Neural cell (in vitro differentiated cells): ENCODE measurements around the gene ADAMTS17.

Experiments used
- TAF1 ChIP-seq: IDR thresholded peaks from 2 replicates; pipeline ENCODE4 v1.6.1; 2012; ENCODE audit warnings: low read depth
- TF ChIP-seq, protein P1 (sequence below): fragments of 450-650 bp; IDR thresholded peaks from 2 replicates; pipeline ENCODE4 v1.5.1; 2014; ENCODE audit warnings: antibody characterized with exemption, mild to moderate bottlenecking, moderate library complexity; ENCODE audit not compliant: poor library complexity, severe bottlenecking

DNA sequence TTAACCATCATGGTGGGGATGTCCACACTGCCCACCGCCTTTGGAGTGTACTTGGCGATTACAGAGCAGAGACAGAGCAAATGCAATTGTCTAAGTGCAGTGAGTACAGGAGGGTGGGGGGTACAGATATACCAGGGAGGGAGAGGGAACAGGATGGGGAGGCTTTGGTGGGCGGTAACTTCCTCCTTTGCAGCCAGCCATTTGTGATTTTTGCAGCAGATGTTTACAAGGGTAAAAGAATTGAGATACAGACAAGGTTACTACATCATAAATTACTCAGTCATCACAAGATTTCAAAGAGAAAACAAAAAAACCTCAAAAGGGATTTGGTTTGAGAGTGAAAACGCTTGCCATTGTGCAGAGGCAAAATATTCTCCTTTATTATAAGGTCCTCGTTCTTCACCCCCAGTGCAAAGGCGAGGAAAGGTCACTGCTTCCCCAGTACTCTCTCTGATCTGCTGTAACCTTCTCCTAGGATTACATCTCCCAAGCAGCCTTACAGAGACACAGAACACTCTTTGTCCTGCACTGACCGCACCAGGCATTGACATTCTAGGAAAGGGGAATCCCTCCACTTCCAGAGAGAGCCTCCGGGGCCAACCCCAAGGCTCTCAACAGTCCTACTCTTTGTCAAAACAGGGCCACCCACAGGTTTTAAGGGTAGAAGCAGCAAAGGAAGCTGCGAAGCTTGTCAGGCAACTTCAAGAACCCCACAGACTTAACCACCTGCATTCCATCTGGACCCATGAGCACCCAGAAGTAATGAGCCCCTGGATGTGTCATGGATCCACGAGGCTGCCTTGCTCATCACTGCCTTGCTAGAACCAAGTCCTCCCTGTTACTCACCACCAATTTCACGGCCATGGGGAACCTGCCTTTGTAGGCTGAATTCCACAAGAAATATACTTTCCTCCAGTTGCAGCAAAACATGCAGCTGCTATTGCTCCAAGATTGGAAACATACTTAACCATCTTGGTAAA lies 117.3 kb downstream of the ADAMTS17 start:
- TF ChIP-seq, protein P1, sequence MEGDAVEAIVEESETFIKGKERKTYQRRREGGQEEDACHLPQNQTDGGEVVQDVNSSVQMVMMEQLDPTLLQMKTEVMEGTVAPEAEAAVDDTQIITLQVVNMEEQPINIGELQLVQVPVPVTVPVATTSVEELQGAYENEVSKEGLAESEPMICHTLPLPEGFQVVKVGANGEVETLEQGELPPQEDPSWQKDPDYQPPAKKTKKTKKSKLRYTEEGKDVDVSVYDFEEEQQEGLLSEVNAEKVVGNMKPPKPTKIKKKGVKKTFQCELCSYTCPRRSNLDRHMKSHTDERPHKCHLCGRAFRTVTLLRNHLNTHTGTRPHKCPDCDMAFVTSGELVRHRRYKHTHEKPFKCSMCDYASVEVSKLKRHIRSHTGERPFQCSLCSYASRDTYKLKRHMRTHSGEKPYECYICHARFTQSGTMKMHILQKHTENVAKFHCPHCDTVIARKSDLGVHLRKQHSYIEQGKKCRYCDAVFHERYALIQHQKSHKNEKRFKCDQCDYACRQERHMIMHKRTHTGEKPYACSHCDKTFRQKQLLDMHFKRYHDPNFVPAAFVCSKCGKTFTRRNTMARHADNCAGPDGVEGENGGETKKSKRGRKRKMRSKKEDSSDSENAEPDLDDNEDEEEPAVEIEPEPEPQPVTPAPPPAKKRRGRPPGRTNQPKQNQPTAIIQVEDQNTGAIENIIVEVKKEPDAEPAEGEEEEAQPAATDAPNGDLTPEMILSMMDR: no peak
- no peak for TF ChIP-seq TAF1
